ENCODE data around the gene KIF14.

DNA sequence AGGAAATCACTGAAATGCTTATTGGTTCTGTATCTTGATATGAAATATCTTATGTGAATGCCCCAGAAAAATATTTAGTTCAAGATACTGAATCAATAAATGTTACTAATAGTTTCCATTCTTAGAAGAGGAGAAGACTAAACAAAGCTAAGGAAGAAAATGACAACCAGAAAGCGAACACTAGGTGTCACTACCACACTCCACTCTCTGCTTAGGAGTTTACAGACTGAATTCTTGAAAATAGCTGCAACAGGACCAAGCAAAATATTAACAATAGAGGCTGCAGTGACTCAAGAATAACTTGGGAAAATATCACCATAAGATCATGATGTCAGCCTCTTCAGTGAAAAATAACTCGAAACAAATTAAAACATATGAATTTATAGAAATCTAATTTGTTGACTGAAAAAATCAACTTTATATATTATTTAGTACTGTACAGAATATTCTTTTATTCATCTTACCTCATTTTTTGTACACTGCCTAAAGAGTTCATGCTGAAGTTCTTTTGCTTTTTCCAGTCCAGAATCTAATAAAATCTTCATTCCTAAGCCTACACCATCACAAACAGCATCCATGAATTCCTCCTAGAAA, 61.6 kb downstream of the KIF14 start:
- TF ChIP-seq SP1 (IDR thresholded peaks at IDR 0.05) (no peak), BHLHE40 (IDR thresholded peaks at IDR 0.05; ENCODE audit: borderline replicate concordance) (no peak), FOXK2 (IDR thresholded peaks at IDR 0.05) (no peak), ARNT (IDR thresholded peaks at IDR 0.05) (no peak), CTBP1 (IDR thresholded peaks at IDR 0.05; ENCODE audit: borderline replicate concordance) (no peak), TARDBP (IDR thresholded peaks at IDR 0.05) (no peak), ELF4 (IDR thresholded peaks at IDR 0.05) (no peak), FOXA1 (IDR thresholded peaks at IDR 0.05) (no peak), FOXM1 (IDR thresholded peaks at IDR 0.05; ENCODE audit: borderline replicate concordance) (no peak), HDGF (IDR thresholded peaks at IDR 0.05; ENCODE audit: borderline replicate concordance) (no peak), ZNF384 (IDR thresholded peaks at IDR 0.05) (no peak), L3MBTL2 (conservative IDR thresholded peaks at IDR 0.05) (no peak)
